ENCODE data around the gene CDH4.

The CDH4 gene

DNA sequence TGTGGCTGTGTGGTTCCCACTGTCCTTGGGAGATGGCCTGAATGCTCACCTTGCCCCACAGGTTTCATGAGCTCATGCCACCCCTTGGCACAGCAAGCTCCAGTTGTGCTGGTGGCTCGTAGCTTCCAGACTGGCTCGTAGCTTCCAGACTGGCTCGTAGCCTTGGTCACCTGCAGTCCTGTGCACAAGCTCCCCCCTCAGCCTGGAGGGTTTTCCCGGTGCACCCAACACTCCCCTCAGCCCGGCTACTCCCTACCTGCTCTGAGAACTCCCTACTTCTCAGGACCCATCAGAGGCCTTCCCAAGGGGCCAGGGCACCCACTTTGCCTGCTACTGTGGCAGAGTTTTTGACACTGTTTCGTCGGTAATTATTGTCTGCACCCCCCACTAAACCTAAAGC is 528.0 kb downstream of the CDH4 start:
- DNase-seq, result no peak

DNA sequence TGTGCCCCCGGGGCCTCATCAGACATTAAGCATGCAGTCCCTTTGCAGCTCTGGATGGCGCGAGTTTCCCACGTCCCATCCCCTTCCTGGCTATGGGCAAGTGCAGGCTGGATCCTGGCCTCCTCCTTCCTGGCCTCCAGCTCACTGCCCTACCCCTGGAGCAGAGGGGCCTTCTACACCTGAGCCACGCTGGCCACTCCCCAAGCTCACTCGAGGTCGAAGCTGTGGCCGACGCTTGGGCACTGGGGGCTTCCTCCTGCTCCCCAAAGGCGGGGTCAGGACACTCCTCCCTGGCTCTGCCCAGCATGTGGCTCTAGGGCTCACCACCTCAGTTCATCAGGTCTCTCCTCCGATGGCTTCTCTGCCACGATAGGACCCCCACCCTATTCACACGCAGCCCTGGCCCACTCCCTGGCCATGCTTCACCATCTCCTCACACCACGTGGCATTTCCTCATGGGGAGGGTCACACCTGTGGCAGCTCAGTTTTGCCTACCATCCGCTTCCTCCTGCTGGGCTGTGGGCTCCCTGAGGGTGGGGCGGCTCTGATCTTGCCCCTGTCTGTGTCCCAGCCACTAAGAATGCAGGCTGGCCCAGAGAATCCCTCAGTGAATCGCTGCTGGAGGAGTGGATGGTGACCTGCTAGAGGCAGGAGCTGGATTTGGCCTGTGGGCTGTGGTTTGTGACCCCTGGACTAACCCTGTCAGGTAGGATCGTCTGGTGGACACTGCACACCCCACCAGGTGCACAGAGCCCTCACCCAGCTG is 532.9 kb downstream of the CDH4 start:
- DNase-seq, result no peak

DNA sequence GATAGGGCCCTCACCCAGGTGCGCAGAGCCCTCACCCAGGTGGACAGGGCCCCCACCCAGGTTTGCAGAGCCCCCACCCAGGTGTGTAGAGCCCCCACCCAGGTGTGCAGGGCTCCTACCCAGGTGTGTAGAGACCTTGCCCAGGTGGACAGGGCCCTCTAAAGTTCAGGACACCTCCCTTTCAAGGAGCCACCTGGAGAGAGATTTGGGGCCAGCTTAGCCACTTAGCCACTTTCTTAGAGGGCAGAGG is 533.4 kb downstream of the CDH4 start:
- no peak for DNase-seq

DNA sequence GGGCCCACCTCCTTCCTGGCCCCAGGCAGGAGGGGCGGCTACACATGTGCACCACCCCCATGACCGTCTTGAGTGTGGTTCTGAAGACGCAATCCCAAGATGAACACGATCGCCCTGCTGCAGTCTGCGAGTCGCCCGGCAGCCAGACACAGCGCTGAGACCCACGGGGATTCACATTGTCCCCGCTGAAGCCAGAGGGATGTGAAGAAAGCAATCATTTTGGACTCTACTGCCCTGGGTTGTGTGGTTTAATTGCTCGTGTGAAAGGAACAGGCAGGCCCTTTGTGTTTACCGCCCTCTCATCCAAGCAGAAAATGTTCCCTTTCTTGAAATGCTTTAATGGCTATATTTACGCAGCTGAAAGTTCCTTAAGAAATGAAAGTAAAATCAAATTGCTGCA is 534.2 kb downstream of the CDH4 start:
- DNase-seq, result no peak

DNA sequence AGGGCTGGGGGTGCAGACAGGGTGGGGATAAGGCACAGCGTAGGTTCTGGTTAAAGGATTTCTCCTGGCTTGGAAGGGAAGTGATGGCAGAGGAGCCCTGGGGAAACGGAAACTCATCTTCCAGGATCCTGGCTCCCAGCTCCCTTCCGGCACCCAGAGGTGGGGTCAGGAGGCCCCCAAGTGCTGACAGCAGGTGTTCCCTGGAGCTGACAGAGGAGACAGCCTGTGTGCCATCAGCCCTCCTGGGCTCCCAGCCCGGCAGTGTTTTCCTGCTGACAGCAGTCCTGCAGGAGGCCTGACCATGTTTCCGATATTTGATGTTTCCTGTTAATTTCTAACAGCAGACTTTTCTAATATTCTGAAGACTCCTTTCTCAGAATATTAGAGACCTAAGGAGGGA is 536.3 kb downstream of the CDH4 start:
- DNase-seq, result no peak

DNA sequence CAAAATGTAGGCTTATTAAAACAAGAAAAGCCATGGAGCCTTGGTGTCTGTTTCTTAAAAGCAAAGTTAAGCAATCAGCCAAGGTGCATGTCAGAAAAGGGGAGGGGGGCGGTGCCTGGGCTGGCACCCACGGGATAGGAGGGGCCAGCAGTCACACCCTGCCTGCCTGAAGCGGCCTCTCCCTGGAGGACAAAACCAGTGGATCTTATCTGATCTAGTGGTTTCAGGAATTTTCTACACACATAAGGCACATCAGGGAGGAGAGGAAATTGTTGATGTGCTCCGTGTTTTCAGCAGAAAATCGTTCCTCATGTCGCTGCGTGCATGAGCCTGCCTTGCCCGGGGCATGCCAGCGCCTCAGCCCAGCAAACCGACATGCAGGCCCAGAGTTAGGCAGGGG is 537.3 kb downstream of the CDH4 start:
- DNase-seq, result no peak

DNA sequence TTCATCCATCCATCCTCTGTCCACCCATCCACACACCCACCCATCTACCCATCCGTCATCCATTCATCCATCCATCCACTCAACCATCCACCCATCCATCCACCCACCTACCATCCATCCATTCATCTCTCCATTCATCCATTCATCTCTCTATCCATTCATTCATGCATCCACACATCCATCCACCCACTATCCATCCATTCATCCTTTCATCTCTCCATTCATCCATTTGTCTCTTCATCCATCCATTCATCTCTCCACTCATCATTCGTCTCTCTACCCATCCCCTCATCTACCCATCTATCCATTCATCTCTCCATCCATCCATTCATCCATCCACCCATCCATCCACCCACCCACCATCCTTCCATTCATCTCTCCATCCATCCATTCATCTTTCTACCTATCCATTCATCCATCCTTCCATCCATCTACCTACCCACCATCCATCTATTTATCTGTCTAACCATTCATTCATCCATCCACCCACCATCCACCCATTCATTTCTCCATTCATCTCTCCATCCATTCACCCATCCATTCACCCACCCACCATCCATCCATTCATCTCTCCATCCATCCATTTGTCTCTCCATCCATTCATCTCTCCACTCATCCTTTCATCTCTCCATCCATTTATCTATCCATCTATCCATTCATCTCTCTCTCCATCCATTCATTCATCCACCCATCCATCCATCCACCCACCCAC is 538.2 kb downstream of the CDH4 start:
- no peak for DNase-seq

DNA sequence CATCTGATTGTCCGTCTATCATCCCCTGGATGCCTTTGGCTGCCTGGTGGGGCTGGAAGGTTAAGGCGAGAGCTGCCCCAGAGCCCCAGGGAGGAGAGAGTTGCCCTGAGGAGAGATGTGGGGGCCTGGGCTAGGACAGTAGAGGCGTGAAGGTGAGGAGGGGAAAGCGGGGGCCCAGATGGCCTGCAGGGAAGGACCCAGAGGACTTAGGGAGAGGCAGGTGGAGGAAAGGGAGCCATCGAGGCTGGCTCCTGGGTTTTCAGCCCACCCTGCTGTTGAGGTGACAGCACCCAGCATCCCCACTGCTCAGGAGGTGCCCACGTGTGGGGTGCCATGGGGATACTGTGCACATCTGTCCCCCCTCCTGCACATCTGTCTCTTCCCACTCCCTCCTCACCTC is 539.9 kb downstream of the CDH4 start:
- DNase-seq, result no peak

DNA sequence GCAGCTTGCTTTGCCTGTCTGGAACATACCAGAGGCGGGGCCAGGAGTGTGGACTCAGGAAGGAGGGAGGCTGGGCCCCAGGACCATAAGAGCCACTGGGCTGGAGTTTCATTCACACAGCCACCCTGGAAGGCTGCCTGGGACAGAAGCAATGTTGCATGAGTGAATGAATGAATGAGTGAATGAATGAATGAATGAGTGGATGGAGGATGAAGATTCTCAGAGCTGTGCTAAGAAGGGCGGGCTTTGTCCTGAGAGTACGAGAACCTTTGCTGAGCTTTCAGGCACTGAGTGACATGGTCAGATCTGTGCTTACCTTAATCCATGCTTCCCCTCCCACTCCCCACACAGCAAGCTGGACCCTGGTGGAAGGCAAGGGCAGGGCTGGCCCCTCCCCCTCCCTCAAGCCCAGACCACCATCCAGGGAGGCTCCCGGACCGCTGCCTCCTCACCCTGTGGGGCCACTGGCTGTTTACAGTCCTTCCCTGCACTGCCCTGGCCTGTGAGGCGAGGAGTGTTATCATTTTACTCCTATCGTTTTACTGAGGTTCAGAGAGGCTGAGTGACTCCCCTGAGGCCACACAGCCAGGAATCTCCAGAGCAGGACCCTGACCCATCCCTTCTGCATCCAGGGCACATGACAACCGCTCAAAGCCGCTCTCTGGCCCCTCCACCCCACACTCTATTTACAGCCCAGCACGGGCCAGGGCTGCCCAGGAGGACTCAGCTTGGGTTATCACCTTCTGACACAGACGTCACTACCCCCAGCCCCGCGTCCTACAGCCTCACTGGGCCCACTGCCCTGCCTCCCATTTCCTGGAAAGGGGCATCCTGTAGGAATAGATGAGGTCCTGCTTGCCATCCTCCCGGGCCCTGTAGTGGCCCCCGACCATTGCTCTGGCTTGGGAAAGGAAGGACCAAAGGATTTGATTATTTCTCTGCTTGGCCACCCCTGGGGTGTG is 543.9 kb downstream of the CDH4 start:
- DNase-seq, result no peak

DNA sequence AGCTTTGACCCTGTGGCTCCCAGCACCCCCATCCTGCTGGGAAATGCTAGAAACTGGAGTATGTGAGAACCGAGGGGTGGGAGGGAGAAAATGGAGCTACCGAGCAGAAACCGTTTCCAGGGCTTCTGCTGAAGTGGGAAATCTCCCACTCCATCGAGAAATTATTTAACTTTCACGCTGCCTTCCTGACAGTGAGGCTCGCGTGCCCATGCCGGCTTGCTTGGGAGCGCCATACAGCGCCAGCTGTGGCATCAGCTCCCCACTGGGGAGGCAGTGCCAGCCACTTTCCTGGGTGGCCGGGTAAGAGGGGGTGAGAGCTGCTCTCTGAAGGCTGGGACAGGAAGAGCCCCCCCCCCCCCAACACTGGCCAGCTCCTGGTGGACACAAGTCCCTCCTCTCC is 544.7 kb downstream of the CDH4 start:
- no peak for DNase-seq

DNA sequence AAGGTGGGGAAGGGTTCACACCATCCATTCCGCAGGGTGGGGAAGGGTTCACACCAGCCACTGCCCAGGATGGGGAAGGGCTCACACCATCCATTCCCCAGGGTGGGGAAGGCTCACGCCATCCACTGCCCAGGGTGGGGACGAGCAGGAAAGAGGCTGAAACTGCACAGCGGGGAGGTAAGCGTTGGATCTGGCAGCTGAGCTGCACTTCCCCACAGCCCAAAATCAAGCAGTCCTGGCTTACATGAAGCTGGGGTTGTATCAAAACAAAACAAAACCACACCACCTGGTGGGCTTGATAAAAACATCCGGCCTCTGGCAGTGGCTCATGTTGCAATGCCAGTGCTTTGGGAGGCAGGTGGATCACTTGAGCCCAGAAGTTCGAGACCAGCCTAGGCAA is 545.1 kb downstream of the CDH4 start:
- no peak for DNase-seq

DNA sequence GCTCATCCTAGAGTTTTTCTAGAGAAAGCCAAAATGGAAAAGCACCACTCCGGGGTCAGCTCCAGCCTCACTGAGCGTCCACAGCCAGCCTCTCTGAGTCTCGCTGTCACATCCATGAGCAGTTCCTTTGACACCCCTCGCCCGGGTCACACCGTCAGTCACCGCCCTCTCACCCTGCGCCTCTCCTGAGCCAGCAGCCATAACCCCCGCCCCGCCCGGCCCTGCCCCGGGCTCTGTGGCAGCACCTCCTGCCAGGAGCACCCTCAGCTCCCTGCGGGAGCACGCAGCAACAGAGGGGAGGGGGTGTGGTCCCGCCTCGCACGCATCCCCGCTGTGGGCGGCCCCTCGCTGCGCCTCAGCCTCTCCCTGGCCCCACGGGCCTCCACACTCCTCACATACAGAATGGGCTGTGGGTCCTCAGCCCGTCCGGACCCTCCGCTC is 545.9 kb downstream of the CDH4 start:
- DNase-seq, result no peak

DNA sequence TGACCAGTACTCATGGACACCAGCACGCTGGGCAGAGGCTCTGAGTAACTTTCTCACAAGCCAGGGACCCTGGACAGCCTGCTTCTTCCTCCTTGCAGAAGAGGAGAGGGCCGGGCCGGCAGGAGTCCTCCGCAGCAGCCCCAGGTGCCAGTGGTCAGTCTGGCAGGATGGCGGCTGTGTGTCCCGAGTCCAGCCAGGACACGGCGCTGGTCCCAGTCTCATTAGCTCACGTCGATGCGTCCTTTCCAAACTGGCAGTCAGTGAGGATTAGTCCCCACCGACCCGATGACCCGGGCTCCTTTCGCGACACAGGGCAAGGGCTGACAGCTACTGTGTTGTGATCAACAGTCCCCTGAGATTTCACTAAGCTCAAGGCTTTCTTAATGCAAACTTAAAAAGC is 546.6 kb downstream of the CDH4 start:
- DNase-seq, result no peak

DNA sequence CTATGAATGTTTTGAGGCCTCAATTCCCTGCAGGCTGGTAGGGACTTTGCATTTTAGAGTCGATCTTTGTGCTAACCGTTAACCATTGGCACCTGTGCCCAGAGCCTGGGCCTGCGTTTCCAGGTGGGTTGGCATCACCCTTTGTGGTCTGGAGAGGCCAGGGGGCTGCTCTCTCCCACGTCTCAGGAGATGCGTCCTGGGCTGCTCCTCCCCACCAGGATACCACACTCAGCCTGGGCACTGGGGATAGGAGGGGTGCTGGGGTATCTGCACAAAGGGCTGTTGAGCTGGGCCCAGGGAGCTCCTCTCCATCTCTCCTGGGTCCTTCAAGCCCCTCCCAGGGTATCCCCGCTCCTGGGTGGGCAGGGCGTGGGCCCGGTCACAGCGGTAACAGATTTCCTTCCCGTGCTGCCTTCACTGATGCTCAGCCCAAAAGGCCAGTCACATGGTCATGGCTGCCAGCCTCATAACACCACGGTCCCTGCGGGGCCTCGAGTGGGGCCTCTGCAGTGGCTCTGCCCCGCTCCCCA is 547.4 kb downstream of the CDH4 start:
- no peak for DNase-seq

DNA sequence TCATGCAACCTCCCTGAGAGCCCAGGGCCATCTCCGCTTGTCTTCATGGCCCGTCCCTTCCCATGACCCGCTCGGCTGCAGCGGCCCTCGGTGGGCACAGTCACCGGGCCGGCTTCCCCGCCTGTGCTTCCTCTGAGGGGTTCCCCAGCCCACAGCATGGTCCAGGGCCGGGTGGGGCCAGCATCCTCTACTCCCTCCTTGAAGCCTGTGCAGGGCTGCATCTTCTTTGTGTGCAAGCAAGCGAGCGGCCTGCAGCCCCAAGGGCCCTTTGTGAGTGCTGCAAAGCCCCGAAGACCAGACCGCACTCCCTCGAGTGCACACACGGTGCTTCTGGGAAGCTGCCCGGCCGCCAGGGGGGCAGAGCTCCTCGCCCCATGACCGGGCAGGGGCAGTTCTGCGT is 547.9 kb downstream of the CDH4 start:
- DNase-seq, result no peak

DNA sequence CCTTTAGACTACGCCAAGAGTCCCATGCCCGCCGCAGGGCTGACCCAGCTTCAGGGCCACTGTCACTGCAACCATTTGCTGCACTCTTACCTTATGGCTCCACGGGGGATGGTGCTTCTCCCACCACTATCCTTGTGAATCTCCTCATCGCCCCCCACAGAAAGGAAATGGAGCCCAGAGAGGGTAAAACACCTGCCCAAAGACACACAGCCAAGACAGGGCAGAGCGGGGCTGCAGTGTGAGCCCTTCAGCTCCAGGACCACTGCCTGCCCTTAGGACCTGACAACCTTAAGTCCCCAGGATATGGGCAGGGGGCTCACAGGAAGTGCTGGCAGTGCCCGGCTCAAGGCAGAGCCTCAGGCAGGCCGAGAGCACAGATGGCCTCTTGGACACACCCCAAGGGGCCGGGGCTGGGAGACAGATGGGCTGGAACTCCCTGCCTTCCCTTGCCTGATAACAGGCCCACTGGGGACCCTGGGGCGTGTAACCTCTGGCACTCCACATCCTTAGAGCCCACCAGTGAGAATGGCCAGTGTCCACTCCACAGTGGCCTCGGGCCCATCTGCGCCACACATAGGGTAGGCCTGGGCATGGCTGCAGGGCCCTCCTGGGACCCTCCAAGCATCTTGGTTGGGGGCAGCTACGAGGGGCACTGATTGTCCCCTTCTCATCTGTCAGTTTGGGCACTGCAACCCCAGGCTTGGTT is 548.5 kb downstream of the CDH4 start:
- DNase-seq, result no peak

DNA sequence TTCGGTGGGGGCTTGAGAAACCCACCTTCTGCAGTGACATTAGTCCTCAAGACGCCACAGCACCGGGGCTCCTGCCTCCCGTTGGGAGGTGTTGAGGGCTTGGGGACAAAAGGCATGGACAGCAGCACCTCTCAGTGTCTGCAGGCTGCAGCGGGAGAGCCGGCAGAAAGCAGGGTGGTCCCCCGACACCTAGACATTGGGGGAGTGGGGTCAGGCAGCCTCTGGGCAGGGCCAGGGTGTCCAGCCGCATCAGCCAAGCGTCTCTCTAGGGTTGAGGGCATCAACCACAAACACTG is 549.0 kb downstream of the CDH4 start:
- DNase-seq, result no peak

DNA sequence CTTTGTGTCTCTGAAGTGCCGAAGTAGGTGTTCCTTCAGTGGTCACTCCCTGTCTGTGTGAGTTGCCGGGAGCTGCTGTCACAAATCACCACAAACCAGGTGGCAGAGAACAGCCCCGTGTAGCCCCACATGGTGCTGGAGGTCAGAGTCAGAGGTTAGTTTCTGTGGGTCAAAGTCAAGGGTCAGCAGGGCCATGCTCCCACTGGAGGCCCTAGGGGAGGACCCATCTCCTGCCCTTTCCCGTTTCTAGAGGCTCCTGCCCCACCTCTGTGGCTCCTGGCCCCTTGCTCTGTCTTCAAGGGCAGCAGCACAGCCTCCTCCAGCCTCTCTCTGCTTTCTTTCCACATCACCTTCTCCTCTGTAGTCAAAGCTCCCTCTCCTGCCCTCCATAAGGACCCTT is 549.4 kb downstream of the CDH4 start:
- DNase-seq, result no peak

DNA sequence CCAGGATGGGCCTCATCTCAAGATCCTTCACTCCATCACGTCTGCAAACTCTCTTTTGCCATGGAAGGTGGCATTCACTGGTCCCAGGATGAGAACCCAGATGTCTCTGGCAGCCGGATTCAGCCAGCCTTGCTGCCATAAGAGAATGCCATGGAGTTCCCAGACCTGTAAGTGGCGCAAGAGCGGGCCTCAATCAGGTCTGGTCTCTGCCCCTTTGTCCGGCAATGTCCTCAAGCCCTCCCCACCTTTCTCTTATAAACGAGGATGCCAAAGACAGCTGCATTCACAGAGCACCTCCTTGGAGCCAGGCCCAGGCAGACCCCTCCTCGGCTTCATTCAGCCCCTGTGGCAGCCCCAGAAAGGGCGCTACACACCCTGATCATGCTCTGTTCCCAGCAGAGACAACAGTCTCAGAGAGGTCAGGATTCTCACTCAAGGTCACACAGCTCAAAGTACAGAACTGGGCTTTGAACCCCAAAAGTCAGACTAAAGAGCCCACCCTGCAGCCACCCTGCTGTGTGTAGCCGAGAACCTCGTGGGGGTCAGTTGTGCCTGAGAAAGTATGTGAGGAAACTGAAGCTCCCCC is 549.9 kb downstream of the CDH4 start:
- no peak for DNase-seq

DNA sequence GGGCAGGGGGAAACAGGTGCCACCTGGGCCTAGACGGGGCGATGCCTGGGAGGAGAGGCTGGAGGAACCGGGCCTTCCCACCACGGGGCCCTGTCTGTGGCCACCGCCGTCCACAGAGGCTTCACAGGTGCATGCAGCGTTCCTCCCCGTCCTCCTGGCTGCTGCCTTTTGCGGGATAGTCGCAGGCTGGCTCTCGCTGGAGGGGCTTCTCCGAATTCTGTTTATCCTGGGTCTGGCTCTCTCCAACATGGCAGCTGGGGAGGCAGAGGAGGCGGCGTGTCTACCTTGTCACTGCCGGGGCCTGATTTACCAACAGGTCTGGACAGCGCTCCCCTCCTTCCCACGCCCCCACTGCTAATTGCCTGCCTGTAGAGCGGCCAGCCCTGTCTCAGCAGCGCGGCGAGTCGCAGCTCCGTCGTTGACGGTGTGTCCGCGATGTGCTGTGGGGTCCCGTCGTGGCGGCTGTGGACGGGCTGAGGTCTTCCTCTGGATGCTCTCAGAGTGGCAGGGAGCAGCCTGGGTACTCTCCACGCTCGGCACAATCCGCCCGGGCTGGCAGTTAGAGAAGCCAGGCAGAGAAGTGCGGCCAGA is 550.8 kb downstream of the CDH4 start:
- no peak for DNase-seq

DNA sequence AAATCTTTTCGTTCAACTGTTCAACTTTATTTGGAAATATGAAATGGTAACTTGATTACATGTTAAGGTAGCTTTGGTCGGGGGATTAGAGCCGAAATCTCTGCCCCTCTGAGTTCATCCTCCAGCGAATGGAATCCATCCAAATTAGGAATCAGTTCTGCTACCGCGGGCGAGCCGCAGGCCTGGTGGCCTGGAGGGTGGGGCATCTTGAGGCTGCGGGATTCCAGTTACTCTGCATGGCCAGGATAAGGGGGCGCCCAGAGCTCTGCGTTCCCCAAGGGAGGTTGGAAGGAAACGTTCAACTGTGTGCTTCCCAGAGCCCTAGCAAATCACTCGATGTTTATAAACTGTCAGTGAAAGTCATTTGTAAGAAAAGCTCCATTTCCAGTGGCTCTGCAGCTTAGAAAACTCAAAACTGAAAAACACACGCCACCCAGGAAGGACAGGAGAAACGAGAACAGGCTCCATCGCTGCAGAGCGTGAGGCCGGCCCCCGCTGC is 551.4 kb downstream of the CDH4 start:
- no peak for DNase-seq
